CD4-positive, CD25-positive, alpha-beta regulatory T cell (primary cell): ENCODE data around the gene DNAAF5. TPM values are rescaled to one million over a fixed set of nuclear protein-coding genes. Genes with fewer than 3 reads are reported as not detected.

Source experiments
- ATAC-seq, 2 donors: fragments of 150-1000 bp; cut with Tn5 transposase; one replicate each; pipeline ENCODE4 v1.10.0; 2021; ENCODE audit warnings: low read depth in 2 of 2, moderate number of reproducible peaks in 2 of 2, moderate library complexity in 1 of 2
- DNase-seq, 3 donors: peaks; one replicate each; pipeline versions ENCODE4 v3.0.0 to v3.0.0-alpha.2; 2012 to 2022; ENCODE audit warnings: mixed read lengths in 1 of 3
- H3K27ac ChIP-seq: one replicate; pipeline ENCODE4 v1.7.0; 2013; ENCODE audit warnings: mild to moderate bottlenecking, low read length; ENCODE audit not compliant: insufficient read depth, poor library complexity, severe bottlenecking
- H3K27me3 ChIP-seq: one replicate; pipeline ENCODE4 v1.7.0; 2013; ENCODE audit warnings: low read length; ENCODE audit not compliant: control insufficient read depth, insufficient read depth
- H3K36me3 ChIP-seq: one replicate; pipeline ENCODE4 v1.7.0; 2013; ENCODE audit warnings: mild to moderate bottlenecking, low read length, moderate library complexity; ENCODE audit not compliant: control insufficient read depth, insufficient read depth
- H3K4me1 ChIP-seq: 2 replicates; pipeline ENCODE4 v1.7.0; 2013; ENCODE audit warnings: mild to moderate bottlenecking, low read length; ENCODE audit not compliant: insufficient read depth, control insufficient read depth, poor library complexity, severe bottlenecking
- H3K4me3 ChIP-seq: one replicate; pipeline ENCODE4 v1.7.0; 2013; ENCODE audit warnings: low read depth, mild to moderate bottlenecking, low read length, moderate library complexity
- H3K9me3 ChIP-seq, 2 experiments: 1 replicate in 1 of 2; 2 replicates in 1 of 2; pipeline ENCODE4 v1.7.0; 2013; ENCODE audit warnings: low read length in 2 of 2, mild to moderate bottlenecking in 1 of 2, moderate library complexity in 1 of 2; ENCODE audit not compliant: control insufficient read depth in 2 of 2
- H3K27ac Mint-ChIP-seq, 3 donors: one replicate each; pipeline ENCODE4 v1.8.0; 2020 to 2022; ENCODE audit warnings: mild to moderate bottlenecking in 3 of 3, mixed read lengths in 3 of 3, moderate library complexity in 2 of 3
- H3K27me3 Mint-ChIP-seq: one replicate; pipeline ENCODE4 v1.8.0; 2022; ENCODE audit warnings: mild to moderate bottlenecking, mixed read lengths
- H3K36me3 Mint-ChIP-seq: one replicate; pipeline ENCODE4 v1.8.0; 2020; ENCODE audit warnings: mixed read lengths
- H3K4me1 Mint-ChIP-seq, 4 donors: one replicate each; pipeline ENCODE4 v1.8.0; 2020 to 2022; ENCODE audit warnings: mixed read lengths in 4 of 4, mild to moderate bottlenecking in 1 of 4
- H3K4me3 Mint-ChIP-seq, 4 donors: one replicate each; pipeline ENCODE4 v1.8.0; 2020 to 2022; ENCODE audit warnings: mild to moderate bottlenecking in 4 of 4, mixed read lengths in 4 of 4, moderate library complexity in 3 of 4
- H3K9me3 Mint-ChIP-seq, 7 donors: one replicate each; pipeline ENCODE4 v1.8.0; 2020 to 2022; ENCODE audit warnings: mixed read lengths in 7 of 7, mild to moderate bottlenecking in 3 of 7, moderate library complexity in 2 of 7
- polyA plus RNA-seq, 4 donors: library from polyadenylated mRNA; unstranded; fragments of 300-500 nt; fragmentation: Illumina TruSeq; gene quantifications; one replicate each; pipeline ENCODE4 v1.2.3, GENCODE V29; 2021
- total RNA-seq: library from RNA; stranded (reverse); gene quantifications from one replicate; pipeline ENCODE4 v1.2.3, GENCODE V29; 2022

The DNAAF5 gene
- total and polyA plus RNA-seq, 5 donors from 2014 or later: 0.84 to 11.9 (median 2.3) TPM

GRCh38 chr7:773622-773915 lies 47.1 kb downstream of the DNAAF5 start:
- DNase-seq (no peak), ATAC-seq (no peak)
- peaks cover 0 to 3% (median 0%) of the 10 kb centered on the region in 4 donors for H3K4me1 Mint-ChIP-seq
- no peaks in the 10 kb centered on the region for H3K27me3 Mint-ChIP-seq
- Histone ChIP-seq H3K4me3 (no peak overlapping the region), H3K36me3 (peaks cover 9% of the 10 kb centered on the region), H3K4me1 (no peaks in the 10 kb centered on the region), H3K9me3 (no peaks in the 10 kb centered on the region), H3K27ac (no peak overlapping the region), H3K27me3 (no peaks in the 10 kb centered on the region)
- peaks cover 8% of the 10 kb centered on the region for H3K36me3 Mint-ChIP-seq
- H3K9me3 Mint-ChIP-seq: no peaks in the 10 kb centered on the region
- H3K27ac Mint-ChIP-seq: no peak overlapping the region
- H3K4me3 Mint-ChIP-seq: no peak overlapping the region

- no peak overlapping the region for H3K27ac Mint-ChIP-seq
- peak; percentile 37 to 59 (median 53) for DNase-seq
- Histone ChIP-seq H3K4me1 (no peaks in the 10 kb centered on the region), H3K36me3 (peaks cover 9% of the 10 kb centered on the region), H3K4me3 (no peak overlapping the region), H3K27me3 (no peaks in the 10 kb centered on the region), H3K9me3 (no peaks in the 10 kb centered on the region), H3K27ac (no peak overlapping the region)
- H3K4me1 Mint-ChIP-seq: peaks cover 0 to 3% (median 0%) of the 10 kb centered on the region in 4 donors
- no peaks in the 10 kb centered on the region for H3K9me3 Mint-ChIP-seq
- H3K27me3 Mint-ChIP-seq: no peaks in the 10 kb centered on the region
- H3K36me3 Mint-ChIP-seq: peaks cover 8% of the 10 kb centered on the region
- no peak overlapping the region for H3K4me3 Mint-ChIP-seq
- ATAC-seq: peak; percentile 57 to 68
Observed at GRCh38 chr7:774161-775109, 47.9 kb downstream of the DNAAF5 start.

GRCh38 chr7:776381-776780 lies 49.9 kb downstream of the DNAAF5 start:
- Histone ChIP-seq H3K9me3 (no peaks in the 10 kb centered on the region), H3K36me3 (peaks cover 9% of the 10 kb centered on the region), H3K27me3 (no peaks in the 10 kb centered on the region), H3K4me3 (no peak overlapping the region), H3K27ac (no peak overlapping the region), H3K4me1 (no peaks in the 10 kb centered on the region)
- no peak overlapping the region for H3K4me3 Mint-ChIP-seq
- H3K9me3 Mint-ChIP-seq: no peaks in the 10 kb centered on the region
- no peak overlapping the region for H3K27ac Mint-ChIP-seq
- ATAC-seq: no peak
- no peaks in the 10 kb centered on the region for H3K27me3 Mint-ChIP-seq
- H3K4me1 Mint-ChIP-seq: peaks cover 0 to 3% (median 0%) of the 10 kb centered on the region in 4 donors
- no peak for DNase-seq
- H3K36me3 Mint-ChIP-seq: peaks cover 15% of the 10 kb centered on the region

- no peaks in the 10 kb centered on the region for H3K27me3 Mint-ChIP-seq
- H3K4me1 Mint-ChIP-seq: peaks cover 0 to 3% (median 0%) of the 10 kb centered on the region in 4 donors
- Histone ChIP-seq H3K4me1 (no peaks in the 10 kb centered on the region), H3K36me3 (peaks cover 5% of the 10 kb centered on the region), H3K4me3 (no peak overlapping the region), H3K27me3 (no peaks in the 10 kb centered on the region), H3K9me3 (no peaks in the 10 kb centered on the region), H3K27ac (no peak overlapping the region)
- H3K4me3 Mint-ChIP-seq: no peak overlapping the region
- peaks cover 15% of the 10 kb centered on the region for H3K36me3 Mint-ChIP-seq
- no peak for ATAC-seq
- no peak for DNase-seq
- no peaks in the 10 kb centered on the region for H3K9me3 Mint-ChIP-seq
- H3K27ac Mint-ChIP-seq: peak overlapping the region; percentile 48 to 64 (median 52)
Observed at GRCh38 chr7:776992-777727, 50.7 kb downstream of the DNAAF5 start.

- DNase-seq: no peak
- H3K9me3 Mint-ChIP-seq: no peaks in the 10 kb centered on the region
- H3K27me3 Mint-ChIP-seq: no peaks in the 10 kb centered on the region
- Histone ChIP-seq H3K27ac (no peak overlapping the region), H3K36me3 (peaks cover 5% of the 10 kb centered on the region), H3K4me3 (no peak overlapping the region), H3K9me3 (no peaks in the 10 kb centered on the region), H3K4me1 (no peaks in the 10 kb centered on the region), H3K27me3 (no peaks in the 10 kb centered on the region)
- ATAC-seq: no peak
- H3K4me1 Mint-ChIP-seq: peaks cover 0 to 3% (median 0%) of the 10 kb centered on the region in 4 donors
- H3K27ac Mint-ChIP-seq: no peak overlapping the region
- no peak overlapping the region for H3K4me3 Mint-ChIP-seq
- H3K36me3 Mint-ChIP-seq: peaks cover 15% of the 10 kb centered on the region
Observed at GRCh38 chr7:777728-778078, 51.2 kb downstream of the DNAAF5 start.

- H3K27me3 Mint-ChIP-seq: no peaks in the 10 kb centered on the region
- H3K36me3 ChIP-seq: peaks cover 3% of the 10 kb centered on the region
- H3K4me3 ChIP-seq: no peak overlapping the region
- peaks cover 0 to 3% (median 0%) of the 10 kb centered on the region in 4 donors for H3K4me1 Mint-ChIP-seq
- H3K27me3 ChIP-seq: no peaks in the 10 kb centered on the region
- H3K27ac ChIP-seq: no peak overlapping the region
- no peak for ATAC-seq
- H3K9me3 Mint-ChIP-seq: no peaks in the 10 kb centered on the region
- DNase-seq: no peak
- H3K4me3 Mint-ChIP-seq: no peak overlapping the region
- no peak overlapping the region for H3K27ac Mint-ChIP-seq
- no peaks in the 10 kb centered on the region for H3K4me1 ChIP-seq
- peaks cover 15% of the 10 kb centered on the region for H3K36me3 Mint-ChIP-seq
- no peaks in the 10 kb centered on the region for H3K9me3 ChIP-seq
Observed at GRCh38 chr7:778271-778967, 51.9 kb downstream of the DNAAF5 start.

- Histone ChIP-seq H3K4me1 (no peaks in the 10 kb centered on the region), H3K36me3 (peaks cover 2% of the 10 kb centered on the region), H3K4me3 (no peak overlapping the region), H3K27me3 (no peaks in the 10 kb centered on the region), H3K9me3 (no peaks in the 10 kb centered on the region), H3K27ac (no peak overlapping the region)
- ATAC-seq (no peak), DNase-seq (no peak)
- H3K27ac Mint-ChIP-seq: no peak overlapping the region
- H3K9me3 Mint-ChIP-seq: no peaks in the 10 kb centered on the region
- no peak overlapping the region for H3K4me3 Mint-ChIP-seq
- no peaks in the 10 kb centered on the region for H3K27me3 Mint-ChIP-seq
- H3K4me1 Mint-ChIP-seq: peaks cover 0 to 3% (median 0%) of the 10 kb centered on the region in 4 donors
- peaks cover 18% of the 10 kb centered on the region for H3K36me3 Mint-ChIP-seq
Observed at GRCh38 chr7:778968-779451, 52.5 kb downstream of the DNAAF5 start.
